GM12878 (cell line): Measurements from ENCODE around the gene AGBL4. TPM values are rescaled to one million over a fixed set of nuclear protein-coding genes. Genes with fewer than 3 reads are reported as not detected.

Experiments
- ATAC-seq: fragments of 200-7000 bp; cut with Tn5 transposase; 3 replicates; pipeline ENCODE4 v1.9.1; 2020; ENCODE audit warnings: mild to moderate bottlenecking, moderate library complexity
- BruUV-seq: library from RNA; stranded (reverse); fragments of 400-500 nt; replicated peaks from 2 replicates; lab custom pipeline; 2021; lab: Mats Ljungman, UMichigan
- CTCF ChIA-PET: fragments of 300-600 bp; sonication (Branson Sonifier 250); formaldehyde crosslinking; extraction: SDS; loops from one replicate; lab custom pipeline; 2021; ENCODE audit warnings: inconsistent platforms; lab: Yijun Ruan, JAX
- POLR2A ChIA-PET: fragments of 350-600 bp; formaldehyde crosslinking; extraction: SDS; loops from one replicate; lab custom pipeline; 2021; ENCODE audit warnings: inconsistent platforms; lab: Charles Lee
- RAD21 ChIA-PET: fragments of 300-600 bp; sonication (Branson Sonifier 250); formaldehyde crosslinking; loops from one replicate; lab custom pipeline; 2023; ENCODE audit warnings: antibody characterized with exemption; ENCODE audit not compliant: unreplicated experiment; lab: Charles Lee
- SMC1A ChIA-PET: fragments of 300-600 bp; sonication (Branson Sonifier 250); formaldehyde crosslinking; loops from one replicate; lab custom pipeline; 2023; ENCODE audit not compliant: unreplicated experiment, uncharacterized antibody; lab: Charles Lee
- DNase-seq: peaks from one replicate; pipeline ENCODE4 v3.0.0-alpha.2; 2011; ENCODE audit warnings: low read depth, low spot score
- FAIRE-seq: peaks from 3 replicates; lab custom pipeline; 2011; peaks lifted over from hg19 to GRCh38; lab: Jason Lieb, UNC
- H2AFZ ChIP-seq: 2 replicates; pipeline ENCODE4 v1.6.0; 2011; ENCODE audit warnings: low read depth, low read length, control low read depth; ENCODE audit not compliant: control insufficient read depth
- H3K27ac ChIP-seq: 2 replicates; pipeline ENCODE4 v1.5.1; 2011; ENCODE audit warnings: control low read depth; ENCODE audit not compliant: control insufficient read depth, insufficient read depth
- H3K27me3 ChIP-seq, 2 experiments: replicated peaks in 1 of 2; 2 replicates each; pipeline versions ENCODE4 v1.6.0 to v1.6.1; 2011; ENCODE audit warnings: low read length in 1 of 2; ENCODE audit not compliant: control insufficient read depth in 2 of 2, insufficient read depth in 2 of 2
- H3K36me3 ChIP-seq, 2 experiments: 2 replicates each; pipeline ENCODE4 v1.5.1; 2011; ENCODE audit warnings: low read length in 1 of 2; ENCODE audit not compliant: control insufficient read depth in 2 of 2, insufficient read depth in 2 of 2
- H3K4me1 ChIP-seq: 2 replicates; pipeline ENCODE4 v1.6.1; 2011; ENCODE audit warnings: mild to moderate bottlenecking, low read length, moderate library complexity, mixed read lengths; ENCODE audit not compliant: control insufficient read depth, insufficient read depth
- H3K4me2 ChIP-seq: 2 replicates; pipeline ENCODE4 v1.6.0; 2011; ENCODE audit warnings: control low read depth; ENCODE audit not compliant: control insufficient read depth, insufficient read depth
- H3K4me3 ChIP-seq: fragments of 200-600 bp; sonication (generic); 2 replicates; pipeline ENCODE4 v1.5.1; 2016
- H3K79me2 ChIP-seq: 2 replicates; pipeline ENCODE4 v1.6.0; 2011; ENCODE audit warnings: low read length; ENCODE audit not compliant: control insufficient read depth, insufficient read depth
- H3K9ac ChIP-seq: 2 replicates; pipeline ENCODE4 v1.8.0; 2011; ENCODE audit warnings: low read length, control low read depth, mixed read lengths; ENCODE audit not compliant: control insufficient read depth, insufficient read depth
- H3K9me3 ChIP-seq: replicated peaks from 3 replicates; pipeline ENCODE4 v1.5.1; 2011; ENCODE audit warnings: mild to moderate bottlenecking, low read length; ENCODE audit not compliant: control insufficient read depth, insufficient read depth
- H4K20me1 ChIP-seq: 2 replicates; pipeline ENCODE4 v1.6.0; 2011; ENCODE audit not compliant: control insufficient read depth, insufficient read depth
- ATF2 ChIP-seq: IDR thresholded peaks from 2 replicates; pipeline ENCODE4 v1.6.1; 2012; ENCODE audit warnings: low read length, inconsistent platforms
- BHLHE40 ChIP-seq, 2 experiments: fragments of 450-650 bp in 1 of 2; IDR thresholded peaks; 2 replicates each; pipeline ENCODE4 v1.6.1; 2011 to 2017; ENCODE audit warnings: low read depth in 2 of 2, borderline replicate concordance in 1 of 2, improper control_type of control experiment in 1 of 2, low read length in 1 of 2, mild to moderate bottlenecking in 1 of 2
- DPF2 ChIP-seq: fragments of 450-650 bp; IDR thresholded peaks from 2 replicates; pipeline ENCODE4 v1.6.1; 2017; ENCODE audit warnings: mild to moderate bottlenecking
- E4F1 ChIP-seq: fragments of 450-650 bp; IDR thresholded peaks from 2 replicates; pipeline ENCODE4 v1.6.1; 2018; ENCODE audit warnings: borderline replicate concordance, mild to moderate bottlenecking; ENCODE audit not compliant: partially characterized antibody
- MTA2 ChIP-seq: fragments of 450-650 bp; IDR thresholded peaks from 2 replicates; pipeline ENCODE4 v1.6.1; 2016; ENCODE audit warnings: low read depth, mild to moderate bottlenecking, moderate library complexity
- MYC ChIP-seq: IDR thresholded peaks from 2 replicates; pipeline ENCODE4 v1.6.1; 2011; ENCODE audit warnings: mild to moderate bottlenecking, low read length, moderate library complexity, inconsistent platforms; ENCODE audit not compliant: insufficient read depth, insufficient replicate concordance, insufficient read length, severe bottlenecking
- NRF1 ChIP-seq: conservative IDR thresholded peaks from 2 replicates; pipeline ENCODE4 v1.6.1; 2011; ENCODE audit warnings: mild to moderate bottlenecking, low read depth, low read length, improper control_type of control experiment
- POU2F2 ChIP-seq: IDR thresholded peaks from 3 replicates; pipeline ENCODE4 v1.6.1; 2011; ENCODE audit warnings: low read depth, mild to moderate bottlenecking, low read length, borderline replicate concordance
- RAD21 ChIP-seq: IDR thresholded peaks from 2 replicates; pipeline ENCODE4 v1.6.1; 2011; ENCODE audit warnings: mild to moderate bottlenecking, low read depth, low read length, moderate library complexity; ENCODE audit not compliant: insufficient read depth
- RAD51 ChIP-seq: fragments of 450-650 bp; IDR thresholded peaks from 2 replicates; pipeline ENCODE4 v1.6.1; 2016; ENCODE audit warnings: moderate library complexity, mild to moderate bottlenecking, inconsistent platforms
- SREBF2 ChIP-seq: IDR thresholded peaks from 2 replicates; pipeline ENCODE4 v1.6.1; 2012; ENCODE audit warnings: mild to moderate bottlenecking, low read length
- TBL1XR1 ChIP-seq: IDR thresholded peaks from 2 replicates; pipeline ENCODE4 v1.6.1; 2012; ENCODE audit warnings: low read depth, low read length, improper control_type of control experiment
- ZNF384 ChIP-seq: IDR thresholded peaks from 2 replicates; pipeline ENCODE4 v1.6.1; 2012; ENCODE audit warnings: low read depth, mild to moderate bottlenecking, low read length, improper control_type of control experiment, borderline replicate concordance
- WGBS: methylation state at CpG from one replicate; pipeline ENCODE4 v1.1.6; 2016; ENCODE audit warnings: low lambda C conversion rate; ENCODE audit not compliant: insufficient replicate concordance, insufficient coverage; ENCODE audit errors: missing lambda C conversion rate; 5-methylcytosine and 5-hydroxymethylcytosine counted together
- in situ Hi-C: fragments of 300-500 bp; cut with MboI; formaldehyde crosslinking; loops from 9 replicates; pipeline ENCODE4 v1.14.3; 2018; ENCODE audit warnings: mixed read lengths
- intact Hi-C: fragments of 100-400 bp; cut with micrococcal nuclease; formaldehyde crosslinking; loops from one replicate; pipeline ENCODE4 v1.14.2; 2022; ENCODE audit not compliant: unreplicated experiment
- polyA plus RNA-seq, 11 experiments: library from polyadenylated mRNA; depleted of rRNA in 4 of 11; unstranded in 6 of 11; stranded (reverse) in 5 of 11; fragments of >200 nt; fragmentation: Nextera tagmentation in 4 of 11; fragmentation: Illumina TruSeq in 1 of 11; extraction: Ambion mirVana in 4 of 11; extraction: Trizol in 1 of 11; gene quantifications; 1 replicate in 1 of 11; 2 replicates in 10 of 11; pipeline versions ENCODE4 v1.2.1 to v1.2.3, GENCODE V29; 2011 to 2016; ENCODE audit warnings: inconsistent platforms in 2 of 11, missing spikeins in 2 of 11, low read depth in 1 of 11
- total RNA-seq, 4 experiments: library from RNA; depleted of rRNA in 3 of 4; stranded (reverse); fragments of >200 nt in 3 of 4; fragmentation: Illumina TruSeq in 1 of 4; extraction: Trizol in 1 of 4; gene quantifications; 2 replicates each; pipeline versions ENCODE4 v1.2.1 to v1.2.3, GENCODE V29; 2013 to 2021

AGBL4 gene
- total and polyA plus RNA-seq, 10 of the 15 experiments (the other 5 are each of a cell fraction or from before 2014, with no cell fraction given): 0.31 TPM; not detected in 9

DNA sequence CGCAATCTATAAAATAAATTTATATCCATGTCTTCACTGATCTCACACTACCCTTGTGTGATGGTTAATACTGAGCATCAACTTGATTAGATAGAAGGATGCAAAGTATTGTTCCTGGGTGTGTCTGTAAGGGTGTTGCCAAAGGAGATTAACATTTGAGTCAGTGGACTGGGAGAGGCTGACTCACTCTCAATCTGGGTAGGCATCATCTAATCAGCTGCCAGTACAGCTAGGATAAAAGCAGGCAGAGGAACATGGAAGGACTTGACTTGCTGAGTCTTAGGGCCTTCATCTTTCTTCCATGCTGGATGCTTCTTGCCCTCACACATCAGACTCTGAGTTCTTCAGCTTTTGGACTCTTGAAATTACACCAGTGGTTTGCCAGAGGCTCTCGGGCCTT is 615.4 kb downstream of the AGBL4 start:
- no peak overlapping the region for H3K4me3 ChIP-seq
- H3K9me3 ChIP-seq: no peaks in the 10 kb centered on the region
- CTCF ChIA-PET: no interaction called here
- H3K4me2 ChIP-seq: no peak overlapping the region
- DNase-seq (no peak), FAIRE-seq (no peak), ATAC-seq (no peak)
- no peak overlapping the region for H2AFZ ChIP-seq
- SMC1A ChIA-PET: no interaction called here
- H3K4me1 ChIP-seq: no peaks in the 10 kb centered on the region
- in situ Hi-C loops (no loop called here), intact Hi-C loops (no loop called here)
- no peaks in the 10 kb centered on the region for H3K36me3 ChIP-seq
- RAD21 ChIA-PET: no interaction called here
- BruUV-seq: no TSS peak
- no peaks in the 10 kb centered on the region for H4K20me1 ChIP-seq
- no peaks in the 10 kb centered on the region for H3K79me2 ChIP-seq
- no peak for TF ChIP-seq BHLHE40 (IDR thresholded peaks at IDR 0.05; ENCODE audit: borderline replicate concordance in 1 of 2, low read depth in 2 of 2, low read length in 1 of 2)
- TF ChIP-seq SREBF2: no peak
- TF ChIP-seq MYC: no peak
- TF ChIP-seq ZNF384: no peak
- TF ChIP-seq ATF2: no peak
- TF ChIP-seq E4F1: no peak
- no peak for TF ChIP-seq MTA2
- TF ChIP-seq DPF2: no peak
- TF ChIP-seq TBL1XR1: no peak
- TF ChIP-seq POU2F2: no peak
- TF ChIP-seq NRF1: no peak
- no peak for TF ChIP-seq RAD21
- no peak for TF ChIP-seq RAD51
- H3K27me3 ChIP-seq: no peaks in the 10 kb centered on the region
- no peak overlapping the region for H3K9ac ChIP-seq
- WGBS: 25% methylated on average over 2 of the region's 2 CpGs
- no peak overlapping the region for H3K27ac ChIP-seq
- POLR2A ChIA-PET: interaction anchor here (0.6 kb wide), 1 partner anchor 876 kb away, joined by 3 read pairs; no protein-coding TSS in a partner anchor
